ENCODE data around the gene DNAI4. TPM values are rescaled to one million over a fixed set of nuclear protein-coding genes. Genes with fewer than 3 reads are reported as not detected.

DNAI4 gene
- total RNA-seq, 1 experiment from 2014 or later: 3.9 TPM

DNA sequence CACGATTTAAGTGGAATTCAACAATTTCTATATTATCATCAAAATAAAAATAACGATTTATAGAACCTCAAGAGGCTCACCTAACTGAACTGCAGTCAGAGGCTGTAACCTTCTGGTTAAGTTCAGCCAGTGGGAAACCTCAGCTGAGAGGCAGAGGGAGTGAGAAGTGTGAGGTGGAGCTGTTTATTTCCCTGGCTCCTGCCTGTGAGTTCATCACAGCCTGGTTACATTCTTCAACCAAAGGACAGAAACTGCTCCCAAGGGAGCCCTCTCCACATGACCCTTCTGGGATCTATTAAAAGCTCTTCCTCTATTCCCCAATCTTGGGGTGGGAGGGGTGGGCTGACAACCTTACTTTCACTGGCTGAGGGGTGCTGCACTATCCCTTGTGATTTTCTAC is 150.2 kb downstream of the DNAI4 start:
- no peaks in the 10 kb centered on the region for H3K9me3 ChIP-seq (ENCODE audit: control insufficient read depth in 1 of 2, insufficient read depth in 1 of 2, low read depth in 1 of 2, low read length in 2 of 2)
- no peak overlapping the region for H2AFZ ChIP-seq (ENCODE audit: low read depth, low read length, poor library complexity, severe bottlenecking)
- TF ChIP-seq EGR1 (IDR thresholded peaks at IDR 0.05; ENCODE audit: low read depth) (no peak), ZNF274 (IDR thresholded peaks at IDR 0.05; ENCODE audit: low read depth, low read length) (no peak), SIN3A (IDR thresholded peaks at IDR 0.05; ENCODE audit: low read depth) (no peak), FOSL1 (IDR thresholded peaks at IDR 0.05; ENCODE audit: low read depth) (no peak), YY1 (IDR thresholded peaks at IDR 0.05; ENCODE audit: extremely low read depth, insufficient replicate concordance, low read depth, low read length) (no peak), TCF7L2 (IDR thresholded peaks at IDR 0.05; ENCODE audit: borderline replicate concordance, extremely low read depth, insufficient read depth, insufficient read length) (no peak), EZH2 (IDR thresholded peaks at IDR 0.05) (no peak), SP1 (IDR thresholded peaks at IDR 0.05; ENCODE audit: low read depth) (no peak), RAD21 (IDR thresholded peaks at IDR 0.05; ENCODE audit: low read depth) (no peak), JUND (IDR thresholded peaks at IDR 0.05) (no peak), POLR2A (IDR thresholded peaks at IDR 0.05; ENCODE audit: borderline replicate concordance, extremely low read depth, insufficient read depth, insufficient read length) (no peak), SRF (IDR thresholded peaks at IDR 0.05; ENCODE audit: low read depth) (no peak), CBX3 (IDR thresholded peaks at IDR 0.05; ENCODE audit: low read depth) (no peak), ZFX (IDR thresholded peaks at IDR 0.05) (no peak)
- TF ChIP-seq, protein P1, sequence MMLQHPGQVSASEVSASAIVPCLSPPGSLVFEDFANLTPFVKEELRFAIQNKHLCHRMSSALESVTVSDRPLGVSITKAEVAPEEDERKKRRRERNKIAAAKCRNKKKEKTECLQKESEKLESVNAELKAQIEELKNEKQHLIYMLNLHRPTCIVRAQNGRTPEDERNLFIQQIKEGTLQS (IDR thresholded peaks at IDR 0.05): no peak
- TF ChIP-seq, protein P2, sequence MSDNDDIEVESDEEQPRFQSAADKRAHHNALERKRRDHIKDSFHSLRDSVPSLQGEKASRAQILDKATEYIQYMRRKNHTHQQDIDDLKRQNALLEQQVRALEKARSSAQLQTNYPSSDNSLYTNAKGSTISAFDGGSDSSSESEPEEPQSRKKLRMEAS (IDR thresholded peaks at IDR 0.05): no peak
- TF ChIP-seq, protein P3, sequence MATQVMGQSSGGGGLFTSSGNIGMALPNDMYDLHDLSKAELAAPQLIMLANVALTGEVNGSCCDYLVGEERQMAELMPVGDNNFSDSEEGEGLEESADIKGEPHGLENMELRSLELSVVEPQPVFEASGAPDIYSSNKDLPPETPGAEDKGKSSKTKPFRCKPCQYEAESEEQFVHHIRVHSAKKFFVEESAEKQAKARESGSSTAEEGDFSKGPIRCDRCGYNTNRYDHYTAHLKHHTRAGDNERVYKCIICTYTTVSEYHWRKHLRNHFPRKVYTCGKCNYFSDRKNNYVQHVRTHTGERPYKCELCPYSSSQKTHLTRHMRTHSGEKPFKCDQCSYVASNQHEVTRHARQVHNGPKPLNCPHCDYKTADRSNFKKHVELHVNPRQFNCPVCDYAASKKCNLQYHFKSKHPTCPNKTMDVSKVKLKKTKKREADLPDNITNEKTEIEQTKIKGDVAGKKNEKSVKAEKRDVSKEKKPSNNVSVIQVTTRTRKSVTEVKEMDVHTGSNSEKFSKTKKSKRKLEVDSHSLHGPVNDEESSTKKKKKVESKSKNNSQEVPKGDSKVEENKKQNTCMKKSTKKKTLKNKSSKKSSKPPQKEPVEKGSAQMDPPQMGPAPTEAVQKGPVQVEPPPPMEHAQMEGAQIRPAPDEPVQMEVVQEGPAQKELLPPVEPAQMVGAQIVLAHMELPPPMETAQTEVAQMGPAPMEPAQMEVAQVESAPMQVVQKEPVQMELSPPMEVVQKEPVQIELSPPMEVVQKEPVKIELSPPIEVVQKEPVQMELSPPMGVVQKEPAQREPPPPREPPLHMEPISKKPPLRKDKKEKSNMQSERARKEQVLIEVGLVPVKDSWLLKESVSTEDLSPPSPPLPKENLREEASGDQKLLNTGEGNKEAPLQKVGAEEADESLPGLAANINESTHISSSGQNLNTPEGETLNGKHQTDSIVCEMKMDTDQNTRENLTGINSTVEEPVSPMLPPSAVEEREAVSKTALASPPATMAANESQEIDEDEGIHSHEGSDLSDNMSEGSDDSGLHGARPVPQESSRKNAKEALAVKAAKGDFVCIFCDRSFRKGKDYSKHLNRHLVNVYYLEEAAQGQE (IDR thresholded peaks at IDR 0.05; ENCODE audit: low read depth): no peak
- TF ChIP-seq, protein P4, sequence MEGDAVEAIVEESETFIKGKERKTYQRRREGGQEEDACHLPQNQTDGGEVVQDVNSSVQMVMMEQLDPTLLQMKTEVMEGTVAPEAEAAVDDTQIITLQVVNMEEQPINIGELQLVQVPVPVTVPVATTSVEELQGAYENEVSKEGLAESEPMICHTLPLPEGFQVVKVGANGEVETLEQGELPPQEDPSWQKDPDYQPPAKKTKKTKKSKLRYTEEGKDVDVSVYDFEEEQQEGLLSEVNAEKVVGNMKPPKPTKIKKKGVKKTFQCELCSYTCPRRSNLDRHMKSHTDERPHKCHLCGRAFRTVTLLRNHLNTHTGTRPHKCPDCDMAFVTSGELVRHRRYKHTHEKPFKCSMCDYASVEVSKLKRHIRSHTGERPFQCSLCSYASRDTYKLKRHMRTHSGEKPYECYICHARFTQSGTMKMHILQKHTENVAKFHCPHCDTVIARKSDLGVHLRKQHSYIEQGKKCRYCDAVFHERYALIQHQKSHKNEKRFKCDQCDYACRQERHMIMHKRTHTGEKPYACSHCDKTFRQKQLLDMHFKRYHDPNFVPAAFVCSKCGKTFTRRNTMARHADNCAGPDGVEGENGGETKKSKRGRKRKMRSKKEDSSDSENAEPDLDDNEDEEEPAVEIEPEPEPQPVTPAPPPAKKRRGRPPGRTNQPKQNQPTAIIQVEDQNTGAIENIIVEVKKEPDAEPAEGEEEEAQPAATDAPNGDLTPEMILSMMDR (IDR thresholded peaks at IDR 0.05 in 2 of 3, conservative IDR thresholded peaks at IDR 0.05 in 1 of 3; ENCODE audit: borderline replicate concordance in 1 of 3, insufficient read depth in 1 of 3, low read depth in 2 of 3, low read length in 2 of 3): no peak
- TF ChIP-seq, protein P5, sequence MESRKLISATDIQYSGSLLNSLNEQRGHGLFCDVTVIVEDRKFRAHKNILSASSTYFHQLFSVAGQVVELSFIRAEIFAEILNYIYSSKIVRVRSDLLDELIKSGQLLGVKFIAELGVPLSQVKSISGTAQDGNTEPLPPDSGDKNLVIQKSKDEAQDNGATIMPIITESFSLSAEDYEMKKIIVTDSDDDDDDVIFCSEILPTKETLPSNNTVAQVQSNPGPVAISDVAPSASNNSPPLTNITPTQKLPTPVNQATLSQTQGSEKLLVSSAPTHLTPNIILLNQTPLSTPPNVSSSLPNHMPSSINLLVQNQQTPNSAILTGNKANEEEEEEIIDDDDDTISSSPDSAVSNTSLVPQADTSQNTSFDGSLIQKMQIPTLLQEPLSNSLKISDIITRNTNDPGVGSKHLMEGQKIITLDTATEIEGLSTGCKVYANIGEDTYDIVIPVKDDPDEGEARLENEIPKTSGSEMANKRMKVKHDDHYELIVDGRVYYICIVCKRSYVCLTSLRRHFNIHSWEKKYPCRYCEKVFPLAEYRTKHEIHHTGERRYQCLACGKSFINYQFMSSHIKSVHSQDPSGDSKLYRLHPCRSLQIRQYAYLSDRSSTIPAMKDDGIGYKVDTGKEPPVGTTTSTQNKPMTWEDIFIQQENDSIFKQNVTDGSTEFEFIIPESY (IDR thresholded peaks at IDR 0.05; ENCODE audit: extremely low read depth, insufficient replicate concordance, low read length): no peak
- H3K9me2 ChIP-seq (ENCODE audit: insufficient read depth): no peaks in the 10 kb centered on the region
- no TSS peak for BruUV-seq (replicated peaks)
- POLR2A ChIA-PET: no interaction called here
- no peaks in the 10 kb centered on the region for H3K36me3 ChIP-seq (ENCODE audit: control insufficient read depth in 1 of 2, insufficient read depth in 2 of 2, low read length in 2 of 2)
- RAD21 ChIA-PET (ENCODE audit: low non-redundant PET in 1 of 2, low total read pairs in 2 of 2, uncharacterized antibody in 2 of 2, unreplicated experiment in 2 of 2): no interaction called here
- intact Hi-C loops (cut with micrococcal nuclease): no loop called here
- no peak overlapping the region for H3K27ac ChIP-seq (ENCODE audit: low read depth, low read length)
- no peaks in the 10 kb centered on the region for H4K20me1 ChIP-seq (ENCODE audit: insufficient read depth)
- H3K4me1 ChIP-seq (ENCODE audit: control insufficient read depth in 1 of 2, insufficient read depth in 2 of 2, low read length in 2 of 2): no peaks in the 10 kb centered on the region
- CTCF ChIA-PET: interaction anchor here (1.6 kb wide), 1 partner anchor 9 kb away, joined by 4 read pairs; no protein-coding TSS in a partner anchor
- H3K79me2 ChIP-seq (ENCODE audit: insufficient read depth, low read length): no peaks in the 10 kb centered on the region
- ATAC-seq: no peak
- no peak for DNase-seq (ENCODE audit: low read depth, low spot score)
- no peak overlapping the region for H3K4me3 ChIP-seq (replicated peaks in 1 of 2; ENCODE audit: low read depth in 1 of 2, low read length in 2 of 2)
- no peak overlapping the region for H3K4me2 ChIP-seq (ENCODE audit: low read length)
- H3K9ac ChIP-seq (ENCODE audit: low read length): no peak overlapping the region
- H3K27me3 ChIP-seq (ENCODE audit: insufficient read depth, low read length): no peaks in the 10 kb centered on the region
